CD4-positive, alpha-beta T cell treated with Interferon gamma for 1 hour (primary cell): Measurements from ENCODE around the gene PMEL.
"Not testable (repeated sequence)": the region's sequence is repeated elsewhere in the genome, so short reads cannot be mapped to it uniquely, and the experiment has no call there.

Experiments used
- DNase-seq: peaks from one replicate; pipeline ENCODE4 v3.0.0-alpha.2; 2020

PMEL gene

DNA sequence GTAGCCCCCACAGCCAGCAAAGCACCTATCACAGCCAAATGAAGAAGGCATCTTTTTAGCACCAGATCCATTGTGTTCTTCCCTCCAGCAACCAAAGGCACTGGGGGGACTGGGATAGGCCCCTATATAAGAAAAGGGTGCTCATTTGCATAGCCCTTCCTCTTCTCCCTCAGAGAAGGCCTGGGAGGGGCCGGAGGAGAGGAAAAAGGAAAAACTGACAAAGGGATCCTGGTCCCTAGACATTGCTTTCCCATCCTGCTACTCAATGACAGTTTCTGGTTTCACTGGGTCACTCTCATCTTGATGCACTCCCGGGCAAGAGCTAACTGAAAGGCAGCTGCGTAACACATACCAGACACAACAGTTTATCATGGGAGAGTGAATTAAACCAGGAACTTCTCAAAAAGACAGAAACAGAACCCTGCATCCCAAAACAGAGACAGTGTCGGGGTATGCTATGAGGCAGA, at the start of gene PMEL:
PMEL (minus strand) TSS at position 102 of the 467 bp plus-strand sequence; CDS start at position 71, 31 bp downstream.
- no peak for DNase-seq

- DNase-seq, result no peak
Measured at GRCh38 chr12:56014205-56014604, 48.4 kb upstream of the PMEL start.

GRCh38 chr12:56013482-56013881, 47.6 kb upstream of the PMEL start:
- no peak for DNase-seq

DNA sequence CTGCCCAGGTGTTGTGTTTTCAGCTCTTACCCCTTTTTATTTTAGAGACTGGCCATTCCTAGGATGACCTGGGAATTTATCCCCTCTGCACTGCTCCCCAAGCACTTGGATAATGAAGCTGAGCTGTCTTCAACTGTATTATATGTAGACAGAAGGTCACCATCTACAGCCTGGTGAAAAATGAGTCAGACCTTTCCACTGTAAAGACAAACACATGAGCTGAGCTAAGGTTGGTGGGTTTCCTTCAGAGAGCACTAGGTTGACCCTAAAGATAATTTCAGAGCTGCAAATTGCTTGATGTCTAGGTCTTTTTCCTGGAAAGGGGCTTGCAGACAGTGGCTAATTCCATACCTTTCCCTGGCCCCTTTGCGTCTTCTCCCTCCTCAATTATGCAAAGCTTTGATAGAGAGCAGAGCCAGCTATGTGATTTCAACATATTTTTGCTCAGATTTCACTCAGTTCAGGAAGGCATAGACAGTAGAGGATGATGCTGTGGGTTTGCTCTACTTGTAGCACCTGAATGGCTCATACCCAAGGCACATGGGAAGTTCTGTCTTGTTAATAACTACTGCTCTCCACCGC, 45.8 kb upstream of the PMEL start:
- DNase-seq, result no peak

GRCh38 chr12:56010111-56010570, 44.3 kb upstream of the PMEL start:
- no peak for DNase-seq

DNA sequence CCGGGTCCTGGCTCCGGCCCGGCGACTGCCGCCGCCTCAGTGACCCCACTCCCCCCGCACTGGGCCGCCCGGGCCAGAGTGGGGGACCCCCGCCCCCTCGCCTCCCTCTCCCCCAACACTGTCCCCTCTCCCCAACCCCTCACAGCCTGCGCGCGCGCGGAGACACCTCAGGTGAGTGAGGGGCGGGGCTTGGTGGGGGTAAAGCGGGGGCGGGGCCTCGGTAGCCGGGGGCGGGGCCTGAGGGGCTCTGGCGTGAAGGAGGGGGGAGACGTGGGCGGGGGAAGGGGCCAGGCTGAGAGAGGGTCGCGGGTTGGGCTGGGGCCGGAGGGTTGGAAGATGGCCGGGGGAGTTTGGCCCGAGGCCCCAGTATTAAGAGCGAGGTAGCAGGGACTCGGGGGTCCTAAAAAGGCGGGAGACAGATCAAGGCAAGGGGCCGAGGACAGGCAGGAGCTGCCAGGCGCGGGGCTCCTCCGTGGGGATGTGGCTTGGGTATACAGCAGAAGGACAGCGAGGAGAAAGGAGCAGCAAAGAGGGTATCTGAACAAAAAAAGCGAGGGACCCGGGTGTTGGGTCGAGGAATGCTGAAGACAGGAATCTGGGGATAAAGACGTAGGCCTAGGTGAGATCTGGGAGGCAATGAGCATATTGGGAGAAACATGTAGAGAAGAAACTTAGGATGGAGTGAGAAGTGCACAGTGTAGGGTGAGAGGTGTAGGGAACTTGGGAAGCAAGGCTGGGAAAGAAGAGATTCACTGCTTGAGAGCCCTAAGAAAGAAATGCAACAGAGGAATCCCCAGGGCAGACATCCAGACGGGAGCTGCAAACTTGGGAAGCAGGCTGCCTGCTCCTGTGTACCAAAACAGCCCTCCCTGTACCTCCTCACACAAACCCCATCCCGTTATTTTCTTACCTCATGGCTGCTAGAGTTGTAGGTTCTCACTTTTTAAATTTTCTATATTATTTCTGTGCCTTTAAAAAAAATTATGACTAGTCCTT, 42.0 kb upstream of the PMEL start:
- DNase-seq, result peak; percentile 58

DNA sequence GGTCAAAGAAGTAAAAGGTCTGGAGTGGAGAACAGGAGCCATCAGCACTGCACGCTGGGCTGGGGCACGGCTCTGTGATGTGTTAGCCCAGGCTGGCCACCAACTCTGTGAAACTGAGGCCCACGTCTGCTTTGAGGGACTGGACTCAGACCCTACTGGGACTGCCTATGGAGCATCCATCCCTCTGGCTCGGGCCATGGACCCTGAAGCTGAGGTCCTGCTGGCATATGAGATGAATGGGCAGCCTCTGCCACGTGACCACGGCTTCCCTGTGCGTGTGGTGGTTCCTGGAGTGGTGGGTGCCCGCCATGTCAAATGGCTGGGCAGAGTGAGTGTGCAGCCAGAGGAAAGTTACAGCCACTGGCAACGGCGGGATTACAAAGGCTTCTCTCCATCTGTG, 38.4 kb upstream of the PMEL start:
- no peak for DNase-seq

GRCh38 chr12:56003376-56003775, 37.5 kb upstream of the PMEL start:
- DNase-seq, result peak; percentile 15

- no peak for DNase-seq
Measured at GRCh38 chr12:56001487-56002100, 35.8 kb upstream of the PMEL start.

GRCh38 chr12:55999999-56000540, 34.2 kb upstream of the PMEL start:
- not testable (repeated sequence) for DNase-seq

- DNase-seq, result not testable (repeated sequence)
Measured at GRCh38 chr12:55999522-55999921, 33.7 kb upstream of the PMEL start.

DNA sequence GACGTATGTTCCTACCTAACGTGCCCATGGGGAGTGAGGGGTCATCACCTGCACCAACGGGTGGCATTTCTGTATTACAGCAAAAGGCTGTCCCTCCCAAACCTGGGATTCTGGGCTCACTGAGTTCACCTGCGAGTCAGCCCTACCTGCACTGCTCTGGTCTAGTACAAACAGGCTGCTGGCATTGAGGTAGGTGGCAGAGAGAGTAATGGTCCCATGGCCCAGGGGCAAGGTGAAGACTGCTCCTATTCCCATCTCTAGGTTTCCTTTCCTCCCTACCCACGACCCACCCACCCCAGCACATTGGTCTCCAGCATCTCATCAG, 31.7 kb upstream of the PMEL start:
- DNase-seq, result no peak

DNA sequence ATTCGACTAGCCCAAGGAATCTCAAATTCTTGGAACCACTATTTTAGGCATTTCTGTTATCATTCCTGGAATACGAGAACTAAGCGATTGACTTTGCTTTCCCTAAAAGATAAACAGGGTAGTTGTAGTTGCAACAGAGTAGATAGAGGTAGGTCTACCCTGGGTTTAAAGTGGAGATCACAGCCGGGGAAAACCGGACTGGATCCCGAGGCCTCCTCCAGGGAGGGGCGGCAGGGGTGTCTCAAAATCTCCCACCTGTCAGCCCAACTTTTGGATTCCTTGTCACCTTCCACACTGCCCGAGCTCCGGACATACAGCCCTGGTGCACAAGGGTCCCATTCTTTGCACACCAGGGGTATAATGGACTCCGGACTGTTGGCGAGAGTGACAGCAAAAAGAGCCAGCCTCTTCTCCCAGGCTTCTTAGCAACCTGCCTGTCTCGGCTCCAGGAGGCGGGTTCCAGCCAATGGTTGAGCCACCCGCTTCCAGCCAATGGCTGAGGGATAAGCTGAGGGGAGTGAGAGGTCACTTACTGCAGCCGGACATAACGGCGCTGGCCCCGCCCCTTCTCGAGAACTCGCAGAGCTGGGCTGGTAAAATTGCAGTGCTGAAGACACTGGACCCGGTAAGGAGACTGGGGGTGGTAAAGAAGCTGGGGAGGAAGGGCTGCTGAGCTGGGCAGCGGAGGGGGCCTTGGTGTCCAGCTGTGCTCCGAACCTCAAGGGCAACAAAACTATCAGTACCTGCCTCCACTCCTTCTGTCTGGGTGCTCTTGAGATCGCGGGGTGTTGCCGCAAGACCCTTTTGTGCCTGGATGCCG, 31.1 kb upstream of the PMEL start, which contains the start of gene SUOX:
SUOX (plus strand) TSS at position 562 of the 820 bp plus-strand sequence. CDS start 4,946 bp downstream, outside the sequence.
- DNase-seq, result peak; percentile 82

DNA sequence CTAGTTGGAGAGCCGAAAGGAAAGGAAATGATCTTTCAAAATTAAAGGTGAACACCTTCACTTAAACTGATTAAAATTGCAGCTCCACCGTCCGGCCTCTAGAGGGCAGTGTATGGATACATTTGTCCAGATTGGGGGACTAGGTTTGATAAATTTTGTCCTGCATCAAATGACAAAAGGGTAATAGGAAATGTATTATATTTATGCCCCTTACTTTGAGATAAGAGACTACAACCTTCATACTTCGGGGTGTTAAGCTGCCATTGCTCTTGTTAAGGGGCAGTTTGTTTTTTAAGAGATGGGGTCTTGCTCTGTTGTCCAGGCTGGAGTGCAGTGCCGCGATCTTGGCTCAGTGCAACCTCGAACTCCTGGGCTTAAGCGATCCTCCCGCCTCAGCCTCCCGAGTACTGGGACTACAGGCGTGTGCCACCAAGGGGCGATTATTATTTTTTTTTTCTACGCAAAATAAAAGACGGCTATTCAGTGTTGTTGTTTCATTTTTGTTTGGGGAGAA, 30.4 kb upstream of the PMEL start:
- peak; percentile 62 for DNase-seq

GRCh38 chr12:55995366-55995765, 29.5 kb upstream of the PMEL start:
- no peak for DNase-seq

DNA sequence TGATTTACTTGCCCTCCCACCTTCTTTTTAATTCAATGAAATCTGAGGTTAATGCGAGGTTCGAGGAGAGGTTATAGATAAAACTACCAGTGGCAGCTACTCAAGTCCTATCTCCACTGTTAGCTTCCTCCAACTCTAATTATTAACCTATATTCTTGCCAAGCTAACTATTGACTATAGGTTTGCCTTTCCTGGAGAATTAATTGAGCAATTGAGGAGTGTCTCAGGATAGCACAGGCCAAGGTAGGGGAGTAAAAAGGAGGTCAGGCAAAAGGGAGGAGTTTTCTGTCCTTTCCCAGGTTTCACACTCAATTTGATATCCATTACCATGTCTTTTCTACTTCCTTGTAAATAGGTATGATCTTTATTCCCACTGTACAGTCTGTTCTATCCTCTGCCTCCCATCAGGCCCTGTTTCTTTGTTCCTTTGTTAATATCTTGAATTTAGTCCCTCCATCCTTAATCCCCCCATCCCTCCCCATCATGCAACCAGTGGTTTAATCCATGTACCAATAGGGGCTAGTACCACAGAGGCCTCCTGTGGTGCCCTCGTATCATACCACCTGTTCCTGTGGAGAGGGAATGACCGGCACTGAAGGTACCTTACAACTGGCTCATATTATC, 27.5 kb upstream of the PMEL start:
- no peak for DNase-seq

DNA sequence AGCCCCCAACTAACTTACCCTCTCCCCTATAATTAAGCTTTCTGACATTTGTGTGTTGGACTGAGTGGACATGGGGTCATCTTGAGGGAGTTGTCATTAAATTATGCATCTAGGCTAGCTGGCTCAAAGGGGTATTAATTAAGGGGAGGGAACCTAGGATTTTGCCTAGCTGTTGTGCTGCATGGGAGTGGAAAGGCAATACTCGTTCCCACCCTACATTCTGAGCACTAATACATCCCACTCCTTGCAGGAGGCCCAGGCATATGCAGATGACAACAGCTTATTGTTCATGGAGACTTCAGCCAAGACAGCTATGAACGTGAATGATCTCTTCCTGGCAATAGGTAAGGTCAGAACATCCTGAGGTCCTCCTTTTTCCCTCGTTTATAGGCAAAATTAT, 25.3 kb upstream of the PMEL start:
- no peak for DNase-seq

GRCh38 chr12:55985976-55986375, 20.1 kb upstream of the PMEL start:
- DNase-seq, result not testable (repeated sequence)

GRCh38 chr12:55985341-55985740, 19.5 kb upstream of the PMEL start:
- no peak for DNase-seq

GRCh38 chr12:55984861-55985260, 19.0 kb upstream of the PMEL start:
- no peak for DNase-seq

DNA sequence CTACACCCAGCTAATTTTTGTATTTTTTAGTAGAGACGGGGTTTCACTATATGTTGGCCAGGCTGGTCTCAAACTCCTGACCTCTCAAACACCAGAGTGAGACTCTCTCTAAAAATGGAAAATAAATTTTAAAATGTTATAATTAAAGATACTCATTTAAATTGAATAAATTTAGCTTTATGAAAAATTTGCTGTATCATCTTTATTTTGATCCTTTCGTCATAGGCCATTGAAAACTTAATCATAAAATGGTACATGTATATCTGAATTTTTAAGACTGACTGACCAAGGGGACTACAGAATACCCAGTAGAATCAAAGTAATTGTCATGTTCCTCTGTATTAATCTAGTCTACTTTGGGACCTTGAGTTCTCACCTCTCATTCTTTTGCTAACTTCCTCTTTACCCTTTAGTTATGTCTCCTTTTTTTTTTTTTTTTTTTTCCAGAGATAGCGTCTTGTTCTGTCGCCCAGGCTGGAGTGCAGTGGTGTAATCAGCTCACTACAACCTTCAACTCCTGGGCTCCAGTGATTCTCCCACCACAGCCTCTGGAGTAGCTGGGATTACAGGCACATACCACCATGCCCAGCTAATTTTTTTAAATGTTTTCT, 17.5 kb upstream of the PMEL start:
- no peak for DNase-seq
